Measurements from ENCODE around the gene C17orf75.
"Not testable (repeated sequence)": the region's sequence is repeated elsewhere in the genome, so short reads cannot be mapped to it uniquely, and the experiment has no call there.

Gene C17orf75

GRCh38 chr17:32341857-32342602, at the start of gene C17orf75:
C17orf75 (minus strand) TSS chr17:32342173; CDS start chr17:32342139, 34 bp downstream.
- DNase-seq (ENCODE audit: low read depth in 2 of 2): peak; percentile 51 to 55

DNA sequence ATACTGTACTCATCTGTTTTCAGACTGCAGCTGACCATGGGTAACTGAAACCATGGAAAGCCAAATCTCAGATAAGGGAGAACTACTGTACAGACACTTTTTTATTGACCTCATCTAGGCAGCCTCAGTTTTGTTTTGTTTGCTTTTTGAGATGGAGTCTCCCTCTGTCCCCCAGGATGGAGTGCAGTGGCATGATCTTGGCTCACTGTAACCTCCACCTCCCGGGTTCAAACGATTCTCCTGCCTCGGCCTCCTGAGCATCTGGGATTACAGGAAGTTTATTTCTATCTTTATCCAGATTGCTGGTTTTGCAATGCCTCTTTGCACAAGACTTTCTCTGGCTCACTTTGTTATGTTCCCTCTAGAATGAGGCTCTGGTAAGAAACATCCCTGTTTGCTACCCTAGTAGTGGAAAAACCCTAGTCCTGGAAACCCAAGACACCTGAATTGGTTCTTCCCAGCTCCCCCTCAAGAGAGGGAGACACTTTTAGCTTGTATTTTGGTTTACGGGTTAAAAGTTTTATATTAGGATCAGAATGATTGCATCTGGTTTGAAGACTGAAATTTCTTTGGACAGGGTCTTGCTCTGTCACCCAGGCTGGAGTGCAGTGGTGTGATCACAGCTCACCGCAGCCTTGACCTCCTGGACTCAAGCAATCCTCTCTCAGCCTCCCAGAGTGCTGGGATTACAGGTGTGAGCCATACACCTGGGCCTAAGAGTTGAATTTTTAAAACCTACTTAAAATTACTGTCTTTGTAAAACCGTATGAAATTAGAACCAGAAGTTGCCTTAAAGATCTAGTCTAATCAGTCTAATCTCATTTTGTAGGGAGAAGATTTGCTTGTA, 46.9 kb upstream of the C17orf75 start:
- no peak for DNase-seq (ENCODE audit: low read depth in 2 of 2)

DNA sequence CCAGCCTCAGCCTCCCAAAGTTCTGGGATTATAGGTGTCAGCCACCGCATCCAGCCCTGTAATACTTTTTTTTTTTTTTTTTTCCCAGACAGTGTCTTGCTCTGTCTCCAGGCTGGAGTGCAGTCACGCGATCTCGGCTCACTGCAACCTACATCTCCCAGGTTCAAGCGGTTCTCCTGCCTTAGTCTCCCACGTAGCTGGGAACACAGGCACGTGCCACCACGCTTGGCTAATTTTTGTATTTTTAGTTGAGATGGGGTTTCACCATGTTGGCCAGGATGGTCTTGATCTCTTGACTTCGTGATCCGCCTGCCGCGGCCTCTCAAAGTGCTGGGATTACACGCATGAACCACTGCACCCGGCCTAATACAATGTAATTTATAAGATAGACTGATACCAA, 46.2 kb upstream of the C17orf75 start:
- not testable (repeated sequence) for DNase-seq (ENCODE audit: low read depth in 2 of 2)

DNA sequence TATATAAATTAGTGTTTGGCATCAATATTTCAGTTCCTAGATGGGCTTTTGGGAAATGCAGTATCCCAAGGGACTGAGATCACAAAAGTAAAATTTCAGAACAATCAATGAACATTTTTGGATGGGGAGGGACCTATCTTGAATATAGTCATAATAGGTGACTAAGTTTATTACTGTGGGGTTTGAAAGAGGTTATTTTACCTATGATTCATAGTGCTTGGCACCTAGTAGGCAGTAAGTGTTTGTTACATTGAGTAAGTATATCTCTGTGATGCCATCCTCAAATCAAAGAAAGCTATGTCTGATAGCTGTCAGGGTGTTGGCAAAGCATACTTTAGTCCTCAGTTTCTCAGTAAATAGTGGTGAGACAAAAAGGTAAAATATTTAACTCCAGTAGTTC, 44.9 kb upstream of the C17orf75 start:
- DNase-seq (ENCODE audit: low read depth in 2 of 2): no peak

- no peak for DNase-seq (ENCODE audit: low read depth in 2 of 2)
These were observed 44.0 kb upstream of the C17orf75 start for GRCh38 chr17:32385971-32386370.

DNA sequence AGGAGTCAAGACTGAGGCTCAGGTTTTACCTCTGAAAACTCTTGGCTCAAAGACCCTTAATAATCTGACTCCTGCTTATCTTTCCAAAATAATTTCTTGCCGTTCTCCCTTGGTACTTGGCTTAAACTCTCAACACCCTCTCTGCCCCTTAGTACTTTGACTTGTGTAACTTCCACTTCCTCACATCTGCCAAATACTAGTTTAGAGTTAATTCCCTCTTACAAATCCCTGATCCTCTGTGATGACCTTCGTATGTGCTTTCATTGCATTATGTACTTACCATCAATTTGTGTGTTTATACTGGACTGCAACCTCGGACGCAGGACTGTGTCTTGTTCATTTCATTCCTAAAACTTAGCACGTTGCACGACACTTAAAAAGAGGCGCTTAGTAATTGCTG, 43.1 kb upstream of the C17orf75 start:
- no peak for DNase-seq (ENCODE audit: low read depth in 2 of 2)

DNA sequence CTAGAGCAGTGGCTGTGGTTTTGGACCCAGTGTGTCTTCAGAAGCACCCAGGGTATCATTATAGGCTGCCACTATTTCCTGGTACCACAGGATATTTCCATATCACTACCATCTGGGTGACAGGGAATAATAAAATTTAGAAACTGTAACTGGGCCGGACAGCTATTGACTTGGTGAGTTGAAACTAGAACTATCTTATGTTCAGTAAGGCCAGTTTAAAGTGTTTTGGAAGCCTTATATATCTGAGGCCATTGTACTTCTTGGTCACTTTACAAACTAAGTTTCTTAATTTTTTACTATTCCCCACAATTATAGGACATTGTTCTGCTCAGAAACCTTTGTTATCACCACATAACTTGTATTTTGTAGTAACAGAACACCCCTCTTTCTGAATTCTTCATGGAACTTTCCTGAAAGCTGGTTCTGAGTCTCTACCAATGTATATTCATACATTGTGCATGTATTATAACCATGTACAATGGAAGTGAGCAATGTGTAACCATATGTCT, 42.0 kb upstream of the C17orf75 start:
- no peak for DNase-seq (ENCODE audit: low read depth in 2 of 2)

- no peak for DNase-seq (ENCODE audit: low read depth in 2 of 2)
These were observed 40.7 kb upstream of the C17orf75 start for GRCh38 chr17:32382526-32383223.

DNA sequence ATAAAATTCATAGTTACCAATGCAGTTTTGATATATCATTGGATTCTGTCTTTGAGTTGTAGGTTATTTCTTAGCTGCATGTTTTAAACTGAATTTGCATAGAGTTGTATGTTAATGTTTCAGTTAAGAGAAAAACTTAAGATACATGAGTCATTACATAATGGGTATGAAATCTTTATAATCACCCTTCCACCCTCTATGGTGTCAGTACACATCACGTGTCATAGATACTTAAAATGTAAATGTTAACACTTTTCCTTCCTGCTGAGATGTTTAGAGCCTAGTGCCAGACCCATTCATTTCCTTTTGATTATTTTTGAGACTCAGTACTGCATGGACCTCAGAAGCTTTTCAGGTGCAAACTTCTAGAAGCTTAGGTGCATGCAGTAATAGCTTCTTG, 28.5 kb upstream of the C17orf75 start:
- DNase-seq (ENCODE audit: low read depth in 2 of 2): no peak

DNA sequence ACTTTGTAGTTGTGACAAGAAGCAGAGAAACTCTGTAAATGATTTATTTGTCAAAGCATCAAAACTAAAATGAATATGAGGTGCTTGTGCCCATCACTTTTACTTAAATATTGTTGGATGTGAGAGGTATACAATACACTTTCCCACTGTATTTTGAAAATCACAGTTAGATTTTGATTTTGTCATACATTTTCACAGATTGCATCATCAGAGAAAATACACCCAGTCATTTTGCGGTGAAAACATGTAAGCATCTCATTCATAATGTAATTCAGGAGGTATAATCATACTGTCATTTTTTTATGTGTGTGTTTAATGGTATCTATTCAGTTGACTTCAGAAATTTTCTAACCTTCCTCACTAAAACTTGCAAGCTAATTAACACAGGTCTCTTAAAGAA, 19.3 kb upstream of the C17orf75 start:
- DNase-seq (ENCODE audit: low read depth in 2 of 2): no peak

DNA sequence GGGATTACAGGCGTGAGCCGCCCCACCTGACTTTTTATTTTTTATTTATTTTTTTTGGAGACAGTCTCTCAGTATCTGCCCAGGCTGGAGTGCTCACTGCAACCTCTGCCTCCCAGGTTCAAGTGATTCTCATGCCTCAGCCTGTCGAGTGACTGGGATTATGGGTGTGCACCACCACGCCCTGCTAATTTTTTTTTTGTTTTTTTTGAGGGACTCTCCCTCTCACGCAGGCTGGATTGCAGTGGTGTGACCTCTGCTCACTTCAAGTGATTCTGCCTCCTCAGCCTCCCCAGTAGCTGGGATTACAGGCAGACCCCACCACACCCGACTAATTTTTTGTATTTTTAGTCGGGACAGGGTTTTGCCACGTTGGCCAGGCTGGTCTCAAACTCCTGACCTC, 15.6 kb upstream of the C17orf75 start:
- DNase-seq (ENCODE audit: low read depth in 2 of 2): no peak

- DNase-seq (ENCODE audit: low read depth in 2 of 2): no peak
These were observed 14.8 kb upstream of the C17orf75 start for GRCh38 chr17:32356750-32357149.

DNA sequence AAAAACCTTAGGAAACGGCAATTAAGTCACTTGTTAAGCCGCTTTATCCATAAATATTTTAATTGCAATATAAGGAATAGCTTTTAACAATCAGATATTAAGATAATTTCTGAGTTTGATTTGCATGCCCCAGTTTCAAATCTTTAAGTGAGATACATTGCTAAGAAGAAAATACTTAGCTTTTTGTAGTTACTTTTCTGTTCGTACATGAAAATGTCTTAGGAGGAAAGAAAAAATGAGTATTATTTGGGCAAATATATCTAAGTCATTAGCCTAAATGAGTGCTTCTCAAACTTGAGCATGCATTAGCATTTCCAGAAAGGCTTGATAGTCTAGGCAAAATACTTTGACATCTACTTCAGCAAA, 14.4 kb upstream of the C17orf75 start:
- DNase-seq (ENCODE audit: low read depth in 2 of 2): no peak

GRCh38 chr17:32355649-32356377, 13.8 kb upstream of the C17orf75 start:
- DNase-seq (ENCODE audit: low read depth in 2 of 2): no peak

DNA sequence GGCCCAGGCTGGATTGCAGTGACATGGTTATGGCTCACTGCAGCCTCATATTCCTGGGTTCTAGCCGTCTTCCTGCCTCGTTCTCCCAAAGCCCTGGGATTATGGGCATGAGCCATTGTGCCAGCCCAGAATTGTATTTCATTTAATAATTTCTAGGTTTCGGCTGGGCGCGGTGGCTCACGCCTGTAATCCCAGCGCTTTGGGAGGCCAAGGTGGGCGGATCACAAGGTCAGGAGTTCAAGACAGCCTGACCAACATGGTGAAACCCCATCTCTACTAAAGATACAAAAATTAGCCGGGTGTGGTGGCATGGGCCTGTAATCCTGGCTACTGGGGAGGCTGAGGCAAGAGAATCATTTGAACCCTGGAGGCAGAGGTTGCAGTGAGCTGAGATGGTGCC, 10.8 kb upstream of the C17orf75 start:
- not testable (repeated sequence) for DNase-seq (ENCODE audit: low read depth in 2 of 2)

DNA sequence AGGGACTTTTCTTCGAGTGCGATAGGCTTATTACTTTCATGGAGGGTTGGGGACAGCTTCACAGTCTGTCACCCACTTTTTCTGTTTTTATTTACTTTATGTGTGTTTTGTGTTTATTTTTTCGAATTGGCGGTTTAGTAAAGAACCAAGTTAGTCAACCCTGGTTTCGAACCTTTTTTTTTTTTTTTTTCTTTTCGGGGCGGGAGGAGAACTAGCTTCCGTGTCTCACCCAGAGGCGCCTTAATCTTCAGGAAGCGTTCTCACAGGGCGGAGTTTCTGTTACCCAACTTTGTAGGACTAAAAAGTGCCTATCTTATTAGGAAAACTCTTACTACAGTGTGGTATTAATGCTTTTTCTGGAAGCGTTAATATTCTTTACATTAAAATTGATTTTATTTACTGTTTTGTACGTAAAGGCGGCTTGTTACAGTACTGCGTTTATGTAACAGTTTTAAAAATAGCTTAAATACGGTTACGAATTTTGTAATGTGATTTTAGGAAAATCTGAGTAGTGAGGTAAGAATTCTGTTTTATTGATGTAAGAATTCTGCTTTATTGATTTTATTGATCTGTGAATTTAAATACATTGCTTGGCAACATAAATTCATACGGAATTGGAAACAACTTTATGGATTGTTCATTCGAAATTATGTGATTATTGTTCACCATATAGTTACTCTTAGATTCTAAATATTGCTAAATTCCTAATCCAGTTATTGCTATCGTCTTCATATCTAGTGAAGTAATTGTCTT, 8.9 kb upstream of the C17orf75 start:
- DNase-seq (ENCODE audit: low read depth in 2 of 2): peak in 1 of 2 experiments; percentile 29

GRCh38 chr17:32349854-32350665, 8.1 kb upstream of the C17orf75 start, which contains the start of gene ZNF207:
ZNF207 (plus strand) TSS chr17:32350157; CDS start chr17:32350286, 129 bp downstream.
- peak; percentile 90 for DNase-seq (ENCODE audit: low read depth in 2 of 2)

DNA sequence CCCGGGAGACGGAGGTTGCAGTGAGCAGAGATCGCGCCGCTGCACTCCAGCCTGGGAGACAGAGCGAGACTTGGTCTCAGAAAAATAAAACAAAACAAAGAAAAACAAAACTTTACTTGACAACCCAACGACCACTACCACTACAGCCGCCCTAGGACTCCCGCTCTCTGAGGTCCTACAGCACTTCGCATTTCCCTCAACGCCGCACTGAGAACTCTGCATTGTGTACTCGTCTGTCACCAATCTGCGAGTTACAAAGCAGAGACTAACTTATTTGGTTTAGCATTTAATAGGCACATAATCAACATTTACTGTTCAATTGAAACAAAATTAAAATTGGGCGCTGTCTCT, 7.5 kb upstream of the C17orf75 start:
- DNase-seq (ENCODE audit: low read depth in 2 of 2): no peak

- no peak for DNase-seq (ENCODE audit: low read depth in 2 of 2)
These were observed 6.5 kb upstream of the C17orf75 start for GRCh38 chr17:32348483-32348800.

- DNase-seq (ENCODE audit: low read depth in 2 of 2): no peak
These were observed 4.1 kb upstream of the C17orf75 start for GRCh38 chr17:32345951-32346600.
